Endothelial cell of umbilical vein (primary cell): ENCODE results near the gene WASF2.
"Not testable (repeated sequence)": the region's sequence is repeated elsewhere in the genome, so short reads cannot be mapped to it uniquely, and the experiment has no call there.

Source experiments
- EZH2 ChIP-seq: IDR thresholded peaks from 2 replicates; pipeline ENCODE4 v1.6.1; 2012; ENCODE audit warnings: borderline replicate concordance, low read depth, mild to moderate bottlenecking, moderate library complexity, low read length, inconsistent platforms; ENCODE audit not compliant: severe bottlenecking
- FOS ChIP-seq: IDR thresholded peaks from 2 replicates; pipeline ENCODE4 v1.6.1; 2011; ENCODE audit warnings: mild to moderate bottlenecking, low read length, moderate library complexity, borderline replicate concordance; ENCODE audit not compliant: insufficient read depth
- JUN ChIP-seq: IDR thresholded peaks from 2 replicates; pipeline ENCODE4 v1.6.1; 2011; ENCODE audit warnings: borderline replicate concordance, low read depth; ENCODE audit not compliant: insufficient read length, insufficient read depth
- MAX ChIP-seq: IDR thresholded peaks from 2 replicates; pipeline ENCODE4 v1.6.1; 2011; ENCODE audit not compliant: insufficient read depth, insufficient read length
- POLR2A ChIP-seq: IDR thresholded peaks from 2 replicates; pipeline ENCODE4 v1.6.1; 2012; ENCODE audit warnings: low read depth, mild to moderate bottlenecking, control low read depth, low read length
- POLR2AphosphoS5 ChIP-seq: IDR thresholded peaks from 2 replicates; pipeline ENCODE4 v1.6.1; 2012; ENCODE audit warnings: low read depth, mild to moderate bottlenecking, control low read depth, low read length, moderate library complexity; ENCODE audit not compliant: insufficient read depth
- TF ChIP-seq, protein P1 (sequence below), 2 donors: IDR thresholded peaks; 1 replicate in 1 of 2; 2 replicates in 1 of 2; pipeline ENCODE4 v1.5.1; 2011; ENCODE audit warnings: low read length in 2 of 2, mild to moderate bottlenecking in 2 of 2, moderate library complexity in 2 of 2, control low read depth in 1 of 2, inconsistent platforms in 1 of 2, low read depth in 1 of 2; ENCODE audit not compliant: insufficient read depth in 1 of 2; ENCODE audit errors: extremely low read depth in 1 of 2

DNA sequence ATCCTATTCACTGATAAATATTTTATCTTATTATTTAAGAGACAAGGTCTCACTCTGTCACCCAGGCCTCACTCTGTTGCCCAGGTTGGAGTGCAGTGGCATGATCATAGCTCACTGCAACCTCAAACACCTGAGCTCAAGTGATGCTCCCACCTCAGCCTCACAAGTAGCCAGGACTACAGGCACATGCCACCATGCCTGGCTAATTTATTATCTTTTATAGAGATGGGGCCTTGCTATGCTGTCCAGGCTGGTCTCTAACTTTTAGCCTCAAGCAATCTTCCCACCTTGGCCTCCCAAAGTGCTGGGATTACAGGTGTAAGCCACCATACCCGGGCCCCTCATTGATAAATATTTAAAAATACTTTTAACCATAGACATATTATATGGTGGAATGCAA is 57.2 kb downstream of the WASF2 start:
- TF ChIP-seq, protein P1, sequence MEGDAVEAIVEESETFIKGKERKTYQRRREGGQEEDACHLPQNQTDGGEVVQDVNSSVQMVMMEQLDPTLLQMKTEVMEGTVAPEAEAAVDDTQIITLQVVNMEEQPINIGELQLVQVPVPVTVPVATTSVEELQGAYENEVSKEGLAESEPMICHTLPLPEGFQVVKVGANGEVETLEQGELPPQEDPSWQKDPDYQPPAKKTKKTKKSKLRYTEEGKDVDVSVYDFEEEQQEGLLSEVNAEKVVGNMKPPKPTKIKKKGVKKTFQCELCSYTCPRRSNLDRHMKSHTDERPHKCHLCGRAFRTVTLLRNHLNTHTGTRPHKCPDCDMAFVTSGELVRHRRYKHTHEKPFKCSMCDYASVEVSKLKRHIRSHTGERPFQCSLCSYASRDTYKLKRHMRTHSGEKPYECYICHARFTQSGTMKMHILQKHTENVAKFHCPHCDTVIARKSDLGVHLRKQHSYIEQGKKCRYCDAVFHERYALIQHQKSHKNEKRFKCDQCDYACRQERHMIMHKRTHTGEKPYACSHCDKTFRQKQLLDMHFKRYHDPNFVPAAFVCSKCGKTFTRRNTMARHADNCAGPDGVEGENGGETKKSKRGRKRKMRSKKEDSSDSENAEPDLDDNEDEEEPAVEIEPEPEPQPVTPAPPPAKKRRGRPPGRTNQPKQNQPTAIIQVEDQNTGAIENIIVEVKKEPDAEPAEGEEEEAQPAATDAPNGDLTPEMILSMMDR (IDR thresholded peaks at IDR 0.05; ENCODE audit: extremely low read depth in 1 of 2, insufficient read depth in 1 of 2, low read depth in 1 of 2, low read length in 2 of 2), result not testable (repeated sequence)
- not testable (repeated sequence) for TF ChIP-seq POLR2AphosphoS5, MAX, JUN, EZH2, POLR2A, FOS
